ENCODE data around the gene FAR2. TPM values are rescaled to one million over a fixed set of nuclear protein-coding genes. Genes with fewer than 3 reads are reported as not detected.

FAR2 gene
- polyA plus RNA-seq, 1 donor (not counting 4 experiments of a cell fraction or from before 2014, with no cell fraction given): 9.2 TPM

DNA sequence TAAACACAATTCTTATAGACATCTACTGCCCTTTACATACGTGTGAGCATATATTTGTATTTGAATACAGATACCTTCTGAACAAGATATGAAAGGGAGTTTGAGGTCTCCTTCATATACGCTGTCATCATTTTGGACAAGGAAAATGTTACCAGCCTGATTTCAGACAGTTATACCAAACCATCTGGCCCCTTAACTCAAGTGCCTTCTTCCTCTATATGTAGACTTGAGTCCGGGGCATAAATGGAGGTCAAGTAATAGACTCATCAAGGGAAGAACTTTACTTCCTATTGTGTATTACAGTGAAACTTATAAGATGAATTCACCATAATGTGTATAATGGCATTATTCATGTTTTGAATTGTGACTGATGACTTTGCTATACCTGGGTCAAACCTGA lies 52.2 kb downstream of the FAR2 start:
- Histone ChIP-seq H3K4me1 (ENCODE audit: control insufficient read depth, extremely low read depth, insufficient read depth, low read length) (no peaks in the 10 kb centered on the region), H3K27ac (ENCODE audit: control insufficient read depth, insufficient read depth, low read length) (no peak overlapping the region), H3K79me2 (ENCODE audit: control insufficient read depth, insufficient read depth, low read length) (no peaks in the 10 kb centered on the region), H4K20me1 (ENCODE audit: control insufficient read depth, extremely low read depth, insufficient read depth, low read length) (no peaks in the 10 kb centered on the region), H3K27me3 (ENCODE audit: control insufficient read depth, extremely low read depth, insufficient read depth, low read length) (no peaks in the 10 kb centered on the region), H3K9me3 (ENCODE audit: control insufficient read depth, low read depth, low read length) (no peaks in the 10 kb centered on the region), H3K9me1 (ENCODE audit: control insufficient read depth, extremely low read depth, insufficient read depth, low read length) (no peaks in the 10 kb centered on the region), H3K9ac (ENCODE audit: control insufficient read depth, extremely low read depth, insufficient read depth, low read length) (no peak overlapping the region), H2AFZ (ENCODE audit: control insufficient read depth, low read length) (no peak overlapping the region), H3K4me2 (ENCODE audit: control insufficient read depth, extremely low read depth, insufficient read depth, low read depth, low read length) (no peak overlapping the region), H3K36me3 (ENCODE audit: control insufficient read depth in 2 of 2, extremely low read depth in 1 of 2, insufficient read depth in 2 of 2, low read length in 2 of 2) (no peaks in the 10 kb centered on the region), H3K4me3 (ENCODE audit: control insufficient read depth in 2 of 3, extremely low read depth in 1 of 3, insufficient read depth in 2 of 3, low read depth in 1 of 3, low read length in 3 of 3) (no peak overlapping the region)
- TF ChIP-seq EZH2 (IDR thresholded peaks at IDR 0.05; ENCODE audit: low read length): no peak
- TF ChIP-seq, protein P1, sequence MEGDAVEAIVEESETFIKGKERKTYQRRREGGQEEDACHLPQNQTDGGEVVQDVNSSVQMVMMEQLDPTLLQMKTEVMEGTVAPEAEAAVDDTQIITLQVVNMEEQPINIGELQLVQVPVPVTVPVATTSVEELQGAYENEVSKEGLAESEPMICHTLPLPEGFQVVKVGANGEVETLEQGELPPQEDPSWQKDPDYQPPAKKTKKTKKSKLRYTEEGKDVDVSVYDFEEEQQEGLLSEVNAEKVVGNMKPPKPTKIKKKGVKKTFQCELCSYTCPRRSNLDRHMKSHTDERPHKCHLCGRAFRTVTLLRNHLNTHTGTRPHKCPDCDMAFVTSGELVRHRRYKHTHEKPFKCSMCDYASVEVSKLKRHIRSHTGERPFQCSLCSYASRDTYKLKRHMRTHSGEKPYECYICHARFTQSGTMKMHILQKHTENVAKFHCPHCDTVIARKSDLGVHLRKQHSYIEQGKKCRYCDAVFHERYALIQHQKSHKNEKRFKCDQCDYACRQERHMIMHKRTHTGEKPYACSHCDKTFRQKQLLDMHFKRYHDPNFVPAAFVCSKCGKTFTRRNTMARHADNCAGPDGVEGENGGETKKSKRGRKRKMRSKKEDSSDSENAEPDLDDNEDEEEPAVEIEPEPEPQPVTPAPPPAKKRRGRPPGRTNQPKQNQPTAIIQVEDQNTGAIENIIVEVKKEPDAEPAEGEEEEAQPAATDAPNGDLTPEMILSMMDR (optimal IDR thresholded peaks at IDR 0.05 in 1 of 3, IDR thresholded peaks at IDR 0.05 in 1 of 3, conservative IDR thresholded peaks at IDR 0.05 in 1 of 3; ENCODE audit: extremely low read depth in 1 of 3, insufficient read depth in 2 of 3, low read length in 3 of 3): no peak
- DNase-seq (ENCODE audit: low read depth, low spot score) (no peak), FAIRE-seq (no peak)
- dilution Hi-C loops (cut with MboI; ENCODE audit: extremely low pct_ligation_motif_present, low sequenced_read_pairs): no loop called here

DNA sequence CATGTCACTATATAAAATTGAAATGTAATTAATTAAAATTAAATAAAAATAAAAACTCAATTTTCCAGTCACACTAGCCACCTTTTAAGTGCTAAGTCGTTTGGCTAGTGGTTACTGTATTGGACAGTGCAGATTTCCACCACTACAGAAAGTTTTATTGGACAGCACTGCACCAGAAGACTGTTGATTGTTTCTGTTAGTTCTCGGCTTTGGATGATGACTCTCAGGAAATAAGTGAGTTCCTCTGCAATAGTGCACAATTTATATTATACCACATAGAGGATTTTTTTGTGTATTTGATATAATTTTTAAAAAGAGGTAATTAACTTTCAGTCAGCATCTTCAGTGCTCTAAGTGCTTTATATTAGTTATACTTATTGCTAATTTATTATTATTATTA lies 52.7 kb downstream of the FAR2 start:
- no peaks in the 10 kb centered on the region for H3K79me2 ChIP-seq (ENCODE audit: control insufficient read depth, insufficient read depth, low read length)
- H3K27me3 ChIP-seq (ENCODE audit: control insufficient read depth, extremely low read depth, insufficient read depth, low read length): no peaks in the 10 kb centered on the region
- dilution Hi-C loops (cut with MboI; ENCODE audit: extremely low pct_ligation_motif_present, low sequenced_read_pairs): no loop called here
- H3K4me3 ChIP-seq (ENCODE audit: control insufficient read depth in 2 of 3, extremely low read depth in 1 of 3, insufficient read depth in 2 of 3, low read depth in 1 of 3, low read length in 3 of 3): no peak overlapping the region
- H4K20me1 ChIP-seq (ENCODE audit: control insufficient read depth, extremely low read depth, insufficient read depth, low read length): no peaks in the 10 kb centered on the region
- no peak overlapping the region for H2AFZ ChIP-seq (ENCODE audit: control insufficient read depth, low read length)
- no peak for TF ChIP-seq EZH2 (IDR thresholded peaks at IDR 0.05; ENCODE audit: low read length)
- TF ChIP-seq, protein P1 (optimal IDR thresholded peaks at IDR 0.05 in 1 of 3, IDR thresholded peaks at IDR 0.05 in 1 of 3, conservative IDR thresholded peaks at IDR 0.05 in 1 of 3; ENCODE audit: extremely low read depth in 1 of 3, insufficient read depth in 2 of 3, low read length in 3 of 3): no peak
- H3K4me2 ChIP-seq (ENCODE audit: control insufficient read depth, extremely low read depth, insufficient read depth, low read depth, low read length): no peak overlapping the region
- no peaks in the 10 kb centered on the region for H3K4me1 ChIP-seq (ENCODE audit: control insufficient read depth, extremely low read depth, insufficient read depth, low read length)
- DNase-seq (ENCODE audit: low read depth, low spot score): no peak
- no peaks in the 10 kb centered on the region for H3K36me3 ChIP-seq (ENCODE audit: control insufficient read depth in 2 of 2, extremely low read depth in 1 of 2, insufficient read depth in 2 of 2, low read length in 2 of 2)
- no peak for FAIRE-seq
- no peak overlapping the region for H3K9ac ChIP-seq (ENCODE audit: control insufficient read depth, extremely low read depth, insufficient read depth, low read length)
- H3K9me3 ChIP-seq (ENCODE audit: control insufficient read depth, low read depth, low read length): no peaks in the 10 kb centered on the region
- no peaks in the 10 kb centered on the region for H3K9me1 ChIP-seq (ENCODE audit: control insufficient read depth, extremely low read depth, insufficient read depth, low read length)
- no peak overlapping the region for H3K27ac ChIP-seq (ENCODE audit: control insufficient read depth, insufficient read depth, low read length)

All from keratinocyte (primary cell).